ENCODE results near the gene FBXL3. TPM values are rescaled to one million over a fixed set of nuclear protein-coding genes. Genes with fewer than 3 reads are reported as not detected.
A peak's percentile ranks its signal among the peaks of the same experiment; 100 is the strongest.

FBXL3 gene
- total and polyA plus RNA-seq, 9 donors: 38.0 to 94.4 (median 54.9) TPM

GRCh38 chr13:76991432-76991795, 35.5 kb downstream of the FBXL3 start:
- Histone ChIP-seq H3K27me3 (no peaks in the 10 kb centered on the region), H3K27ac (peak overlapping the region; percentile 93), H3K9me3 (no peaks in the 10 kb centered on the region), H3K4me3 (peak overlapping the region; percentile 88), H3K36me3 (no peaks in the 10 kb centered on the region), H3K4me1 (ENCODE audit: insufficient read depth) (peaks cover 9% of the 10 kb centered on the region)
- TF ChIP-seq EP300 (IDR thresholded peaks at IDR 0.05): no peak
- TF ChIP-seq CTCF (IDR thresholded peaks at IDR 0.05): no peak
- no peak for TF ChIP-seq POLR2A (IDR thresholded peaks at IDR 0.05)
- intact Hi-C loops (cut with DNase I): loop anchor here in 1 of 4 donors (5.0 kb wide), 1 partner anchor 36 kb away; the partner anchor contains the start of gene FBXL3
- 22 to 26% (median 25%) methylated on average over 15 of the region's 15 CpGs for WGBS, 3 donors
- peak in 1 of 5 donors; percentile 9 for DNase-seq

GRCh38 chr13:76983676-76984075, 43.3 kb downstream of the FBXL3 start:
- TF ChIP-seq EP300 (IDR thresholded peaks at IDR 0.05) (no peak), POLR2A (IDR thresholded peaks at IDR 0.05) (no peak), CTCF (IDR thresholded peaks at IDR 0.05) (no peak)
- intact Hi-C loops (cut with DNase I): loop anchor here in 1 of 4 donors (10.0 kb wide), 1 partner anchor 1109 kb away; no protein-coding TSS in a partner anchor

GRCh38 chr13:76982061-76982460, 44.9 kb downstream of the FBXL3 start:
- 72 to 77% (median 73%) methylated on average over 6 of the region's 6 CpGs for WGBS, 3 donors
- no peak for DNase-seq
- Histone ChIP-seq H3K9me3 (no peaks in the 10 kb centered on the region), H3K27me3 (no peaks in the 10 kb centered on the region), H3K36me3 (no peaks in the 10 kb centered on the region), H3K4me3 (no peak overlapping the region), H3K4me1 (ENCODE audit: insufficient read depth) (peaks cover 2% of the 10 kb centered on the region), H3K27ac (no peak overlapping the region)
- TF ChIP-seq EP300 (IDR thresholded peaks at IDR 0.05) (no peak), POLR2A (IDR thresholded peaks at IDR 0.05) (no peak), CTCF (IDR thresholded peaks at IDR 0.05) (no peak)
- intact Hi-C loops (cut with DNase I): loop anchor here in 1 of 4 donors (10.0 kb wide), 1 partner anchor 1107 kb away; no protein-coding TSS in a partner anchor

More at GRCh38 chr13:76983676-76984075, 43.3 kb downstream of the FBXL3 start:
- H3K9me3 ChIP-seq: no peaks in the 10 kb centered on the region
- DNase-seq: no peak
- H3K4me3 ChIP-seq: no peak overlapping the region
- WGBS, 3 donors: 68 to 82% (median 78%) methylated on average over 5 of the region's 5 CpGs
- H3K4me1 ChIP-seq (ENCODE audit: insufficient read depth): peaks cover 2% of the 10 kb centered on the region
- no peaks in the 10 kb centered on the region for H3K36me3 ChIP-seq
- no peaks in the 10 kb centered on the region for H3K27me3 ChIP-seq
- no peak overlapping the region for H3K27ac ChIP-seq

- no peaks in the 10 kb centered on the region for H3K9me3 ChIP-seq
- peak overlapping the region; percentile 17 for H3K4me3 ChIP-seq
- H3K27me3 ChIP-seq: no peaks in the 10 kb centered on the region
- peak; percentile 71 to 88 (median 82) for DNase-seq
- intact Hi-C loops (cut with DNase I): loop anchor here in 1 of 4 donors (10.0 kb wide), 1 partner anchor 1105 kb away; no protein-coding TSS in a partner anchor
- TF ChIP-seq EP300 (IDR thresholded peaks at IDR 0.05) (no peak), CTCF (IDR thresholded peaks at IDR 0.05) (peak; percentile 69 to 89 (median 72)), POLR2A (IDR thresholded peaks at IDR 0.05) (no peak)
- no peak overlapping the region for H3K27ac ChIP-seq
- peaks cover 2% of the 10 kb centered on the region for H3K4me1 ChIP-seq (ENCODE audit: insufficient read depth)
- H3K36me3 ChIP-seq: no peaks in the 10 kb centered on the region
- 3 to 4% (median 3%) methylated on average over 34 of the region's 34 CpGs for WGBS, 3 donors
Measured at GRCh38 chr13:76980075-76980718, 46.8 kb downstream of the FBXL3 start.

Measured in ovary (tissue), 9 donors.